HepG2 (cell line): Measurements from ENCODE around the gene STK32A. TPM values are rescaled to one million over a fixed set of nuclear protein-coding genes. Genes with fewer than 3 reads are reported as not detected.

ENCODE experiments used
- KDM4B ChIP-seq: sonication (generic); formaldehyde crosslinking; IDR thresholded peaks from 2 replicates; pipeline ENCODE4 v1.4.0; 2020; ENCODE audit warnings: missing genetic modification reagents
- ZHX2 ChIP-seq, 2 experiments: sonication (generic) in 1 of 2; formaldehyde crosslinking in 1 of 2; IDR thresholded peaks; 2 replicates each; pipeline versions ENCODE4 v1.6.1 to v1.9.0; 2014 to 2022; ENCODE audit warnings: antibody characterized with exemption in 1 of 2, borderline replicate concordance in 1 of 2, inconsistent platforms in 1 of 2, low read depth in 1 of 2, missing genetic modification reagents in 1 of 2
- ZXDC ChIP-seq: sonication (generic); formaldehyde crosslinking; IDR thresholded peaks from 2 replicates; pipeline ENCODE4 v1.5.0; 2020; ENCODE audit warnings: mild to moderate bottlenecking, missing genetic modification reagents
- polyA plus RNA-seq, 8 experiments: library from polyadenylated mRNA; depleted of rRNA in 3 of 8; stranded (reverse) in 7 of 8; unstranded in 1 of 8; fragments of >200 nt; fragmentation: Illumina TruSeq in 4 of 8; extraction: Trizol in 4 of 8; gene quantifications; 2 replicates each; pipeline versions ENCODE4 v1.2.1 to v1.2.3, GENCODE V29; 2011 to 2016; ENCODE audit warnings: low read depth in 4 of 8, missing spikeins in 1 of 8, mixed read lengths in 1 of 8; ENCODE audit not compliant: insufficient read depth in 1 of 8
- total RNA-seq, 5 experiments: library from RNA; depleted of rRNA; stranded (reverse); fragments of >200 nt; fragmentation: Illumina TruSeq; extraction: Trizol; gene quantifications; 2 replicates each; pipeline ENCODE4 v1.2.3, GENCODE V29; 2016; ENCODE audit warnings: low read depth in 1 of 5

The STK32A gene
- total and polyA plus RNA-seq, 2 of the 13 experiments (the other 11 are each of a cell fraction or from before 2014, with no cell fraction given) = not detected

- TF ChIP-seq ZHX2 (IDR thresholded peaks at IDR 0.05; ENCODE audit: low read depth) (no peak), ZHX2 (CRISPR knock-in tag; IDR thresholded peaks at IDR 0.05; ENCODE audit: borderline replicate concordance) (no peak), ZXDC (CRISPR knock-in tag) (no peak), KDM4B (CRISPR knock-in tag) (no peak)
Measured at GRCh38 chr5:147384346-147385193, 149.7 kb downstream of the STK32A start (continued).
